C4-2B (cell line): ENCODE results near the gene BAHD1.

Source experiments
- H3K27ac ChIP-seq: fragments of 450-650 bp; 2 replicates; pipeline ENCODE4 v1.5.1; 2017
- ZFX ChIP-seq: fragments of 450-650 bp; IDR thresholded peaks from 2 replicates; pipeline ENCODE4 v1.6.1; 2017
- TF ChIP-seq, protein P1 (sequence below): fragments of 450-650 bp; conservative IDR thresholded peaks from 2 replicates; pipeline ENCODE4 v1.5.1; 2017; ENCODE audit warnings: mild to moderate bottlenecking

The BAHD1 gene

DNA sequence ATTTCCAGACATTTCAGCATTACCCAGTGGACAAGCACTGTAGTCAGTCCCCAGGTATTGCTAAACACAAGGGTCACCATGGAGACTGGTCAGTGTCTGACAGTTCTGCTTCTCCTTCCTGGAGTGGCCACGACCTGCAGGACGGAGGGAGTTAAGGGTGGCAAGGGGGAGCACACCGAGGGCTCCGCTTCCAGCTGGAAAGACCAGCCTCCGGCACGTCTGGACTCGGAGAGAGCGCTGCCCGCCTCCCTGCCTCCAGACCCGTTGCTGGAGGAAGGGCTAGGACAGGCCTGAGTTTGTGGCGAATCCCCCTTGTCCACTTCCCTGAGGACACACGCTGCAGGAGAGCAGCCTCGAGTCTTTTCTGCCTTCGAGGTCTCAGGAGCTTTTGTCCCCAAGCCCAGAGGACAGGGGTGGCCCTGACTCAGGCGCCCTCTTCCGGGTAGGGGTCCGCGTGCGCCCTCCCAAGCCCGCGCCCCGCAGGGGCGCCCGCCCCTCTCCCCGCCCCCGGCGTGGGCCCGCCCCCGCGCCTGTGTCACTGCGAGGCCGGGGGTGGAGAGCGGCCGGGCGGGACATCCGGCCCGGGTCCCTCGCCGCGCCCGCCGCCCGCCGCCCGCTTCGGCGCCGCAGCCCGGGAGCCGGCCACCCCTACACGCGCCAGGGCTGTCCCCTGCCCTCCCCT is 29.8 kb downstream of the BAHD1 start, which contains the start of gene CHST14:
CHST14 (plus strand) TSS at position 562 of the 682 bp plus-strand sequence. CDS start 230 bp downstream, outside the sequence.
- peak within 1 kb of the TSS; percentile 86 for H3K27ac ChIP-seq
- TF ChIP-seq ZFX: no peak
- TF ChIP-seq, protein P1, sequence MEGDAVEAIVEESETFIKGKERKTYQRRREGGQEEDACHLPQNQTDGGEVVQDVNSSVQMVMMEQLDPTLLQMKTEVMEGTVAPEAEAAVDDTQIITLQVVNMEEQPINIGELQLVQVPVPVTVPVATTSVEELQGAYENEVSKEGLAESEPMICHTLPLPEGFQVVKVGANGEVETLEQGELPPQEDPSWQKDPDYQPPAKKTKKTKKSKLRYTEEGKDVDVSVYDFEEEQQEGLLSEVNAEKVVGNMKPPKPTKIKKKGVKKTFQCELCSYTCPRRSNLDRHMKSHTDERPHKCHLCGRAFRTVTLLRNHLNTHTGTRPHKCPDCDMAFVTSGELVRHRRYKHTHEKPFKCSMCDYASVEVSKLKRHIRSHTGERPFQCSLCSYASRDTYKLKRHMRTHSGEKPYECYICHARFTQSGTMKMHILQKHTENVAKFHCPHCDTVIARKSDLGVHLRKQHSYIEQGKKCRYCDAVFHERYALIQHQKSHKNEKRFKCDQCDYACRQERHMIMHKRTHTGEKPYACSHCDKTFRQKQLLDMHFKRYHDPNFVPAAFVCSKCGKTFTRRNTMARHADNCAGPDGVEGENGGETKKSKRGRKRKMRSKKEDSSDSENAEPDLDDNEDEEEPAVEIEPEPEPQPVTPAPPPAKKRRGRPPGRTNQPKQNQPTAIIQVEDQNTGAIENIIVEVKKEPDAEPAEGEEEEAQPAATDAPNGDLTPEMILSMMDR: no peak

DNA sequence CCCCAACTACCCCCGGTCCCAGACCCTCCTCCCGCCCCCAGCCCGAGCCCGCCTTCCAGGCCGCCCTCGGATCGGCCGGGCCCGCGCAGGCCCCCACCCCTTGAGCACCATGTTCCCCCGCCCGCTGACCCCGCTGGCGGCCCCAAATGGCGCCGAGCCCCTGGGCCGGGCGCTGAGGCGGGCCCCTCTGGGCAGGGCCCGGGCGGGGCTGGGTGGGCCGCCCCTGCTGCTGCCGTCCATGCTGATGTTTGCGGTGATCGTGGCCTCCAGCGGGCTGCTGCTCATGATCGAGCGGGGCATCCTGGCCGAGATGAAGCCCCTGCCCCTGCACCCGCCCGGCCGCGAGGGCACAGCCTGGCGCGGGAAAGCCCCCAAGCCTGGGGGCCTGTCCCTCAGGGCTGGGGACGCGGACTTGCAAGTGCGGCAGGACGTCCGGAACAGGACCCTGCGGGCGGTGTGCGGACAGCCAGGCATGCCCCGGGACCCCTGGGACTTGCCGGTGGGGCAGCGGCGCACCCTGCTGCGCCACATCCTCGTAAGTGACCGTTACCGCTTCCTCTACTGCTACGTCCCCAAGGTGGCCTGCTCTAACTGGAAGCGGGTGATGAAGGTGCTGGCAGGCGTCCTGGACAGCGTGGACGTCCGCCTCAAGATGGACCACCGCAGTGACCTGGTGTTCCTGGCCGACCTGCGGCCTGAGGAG is 30.5 kb downstream of the BAHD1 start:
- peak overlapping the region; percentile 86 for H3K27ac ChIP-seq
- TF ChIP-seq, protein P1: no peak
- peak; percentile 68 for TF ChIP-seq ZFX

DNA sequence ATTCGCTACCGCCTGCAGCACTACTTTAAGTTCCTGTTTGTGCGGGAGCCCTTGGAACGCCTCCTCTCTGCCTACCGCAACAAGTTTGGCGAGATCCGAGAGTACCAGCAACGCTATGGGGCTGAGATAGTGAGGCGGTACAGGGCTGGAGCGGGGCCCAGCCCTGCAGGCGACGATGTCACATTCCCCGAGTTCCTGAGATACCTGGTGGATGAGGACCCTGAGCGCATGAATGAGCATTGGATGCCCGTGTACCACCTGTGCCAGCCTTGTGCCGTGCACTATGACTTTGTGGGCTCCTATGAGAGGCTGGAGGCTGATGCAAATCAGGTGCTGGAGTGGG is 31.0 kb downstream of the BAHD1 start:
- peak overlapping the region; percentile 86 for H3K27ac ChIP-seq
- no peak for TF ChIP-seq ZFX
- TF ChIP-seq, protein P1: no peak

DNA sequence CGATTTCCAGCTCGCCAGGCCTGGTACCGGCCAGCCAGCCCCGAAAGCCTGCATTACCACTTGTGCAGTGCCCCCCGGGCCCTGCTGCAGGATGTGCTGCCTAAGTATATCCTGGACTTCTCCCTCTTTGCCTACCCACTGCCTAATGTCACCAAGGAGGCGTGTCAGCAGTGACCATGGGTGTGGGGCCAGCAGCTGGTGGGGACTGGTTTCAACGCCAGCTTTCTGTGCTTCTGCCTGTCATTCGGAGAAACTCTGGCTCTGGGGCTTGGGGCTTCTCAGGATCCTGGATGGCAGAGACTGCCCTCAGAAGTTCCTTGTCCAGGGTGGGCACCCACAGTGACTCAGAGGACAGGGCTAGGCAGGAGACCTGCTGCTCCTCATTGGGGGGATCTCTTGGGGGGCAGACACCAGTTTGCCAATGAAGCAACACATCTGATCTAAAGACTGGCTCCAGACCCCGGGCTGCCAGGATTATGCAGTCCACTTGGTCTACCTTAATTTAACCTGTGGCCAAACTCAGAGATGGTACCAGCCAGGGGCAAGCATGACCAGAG is 31.5 kb downstream of the BAHD1 start:
- no peak overlapping the region; the same call in 1 of the 2 replicates for H3K27ac ChIP-seq

DNA sequence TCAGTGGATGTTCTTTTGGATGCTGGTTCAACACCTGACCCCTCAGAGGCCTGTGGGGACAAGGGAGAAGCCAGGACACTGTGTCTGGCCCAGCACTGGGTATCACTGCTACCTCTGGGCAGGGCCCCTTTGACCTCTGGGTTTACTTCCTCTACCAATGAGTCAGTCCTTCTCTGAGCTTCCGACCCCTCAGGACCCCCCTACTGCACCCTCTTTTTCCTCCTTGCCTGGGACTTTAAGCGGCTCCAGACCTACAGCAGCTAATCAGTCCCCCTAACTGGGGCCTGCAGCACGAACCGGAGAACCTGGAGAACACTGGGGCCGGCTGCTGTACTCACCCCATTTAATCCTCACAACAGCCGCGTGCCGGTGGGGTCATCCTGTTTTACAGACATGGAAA is 33.8 kb downstream of the BAHD1 start:
- no peak for TF ChIP-seq ZFX
- TF ChIP-seq, protein P1: no peak

More for the DNA sequence above, 31.5 kb downstream of the BAHD1 start:
- TF ChIP-seq ZFX: no peak
- TF ChIP-seq, protein P1: no peak

DNA sequence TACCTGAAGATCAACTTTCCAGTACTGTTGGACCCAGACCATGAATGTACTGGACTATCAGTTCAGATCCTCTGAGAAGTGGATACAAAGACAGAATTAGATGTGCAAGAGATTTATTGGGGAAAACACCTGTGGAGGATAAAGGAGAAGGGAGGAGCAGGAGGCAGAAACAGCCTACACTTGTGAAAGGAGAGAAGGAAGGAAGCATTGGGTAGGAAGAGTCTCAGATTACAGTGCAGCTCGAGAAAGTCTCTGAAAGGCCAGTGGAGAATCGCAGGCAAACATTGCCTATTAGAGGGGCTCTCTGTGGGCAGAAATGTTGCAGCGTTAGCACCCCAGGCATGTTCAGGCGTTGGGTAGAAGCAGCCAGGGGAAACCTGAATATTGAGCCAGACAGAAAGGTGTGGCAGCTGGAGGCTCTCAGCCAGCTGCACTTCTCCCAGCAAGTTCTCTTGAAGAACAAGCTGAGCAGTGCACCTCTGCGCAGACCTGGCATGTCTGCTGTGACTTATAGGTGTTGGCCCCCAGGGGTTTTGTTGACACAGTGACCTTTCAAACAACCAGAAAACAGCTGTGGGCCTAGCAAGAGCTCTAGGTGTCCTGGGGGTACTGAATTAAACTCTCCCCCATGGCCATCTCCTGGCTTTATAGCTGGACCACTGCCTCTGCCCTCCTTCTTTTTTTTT is 37.0 kb downstream of the BAHD1 start:
- H3K27ac ChIP-seq: no peak overlapping the region
- TF ChIP-seq, protein P1: no peak
- no peak for TF ChIP-seq ZFX

More for the DNA sequence above, 33.8 kb downstream of the BAHD1 start:
- no peak overlapping the region for H3K27ac ChIP-seq

DNA sequence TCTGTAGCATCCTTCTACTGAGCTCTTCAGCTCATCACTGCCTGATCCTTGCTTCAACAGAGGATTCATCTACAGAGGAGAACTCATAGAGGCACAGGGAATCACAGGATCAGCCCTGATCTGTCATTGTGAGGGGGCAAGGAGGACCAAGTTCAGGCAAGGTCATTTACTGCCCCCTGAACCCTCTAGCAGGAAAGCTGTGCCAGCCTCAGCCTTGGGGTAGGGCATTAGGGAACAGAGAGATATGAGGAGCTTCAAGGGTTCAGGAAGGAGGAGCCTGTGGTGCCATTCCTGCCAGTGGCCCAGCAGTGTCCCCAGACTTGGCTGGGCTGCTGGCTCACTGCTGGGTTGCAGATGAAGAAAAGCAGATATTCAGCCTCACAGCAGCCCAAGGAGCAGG is 38.3 kb downstream of the BAHD1 start:
- H3K27ac ChIP-seq: no peak overlapping the region
- TF ChIP-seq ZFX: no peak
- TF ChIP-seq, protein P1: no peak
